IMR-90 (cell line): ENCODE data around the gene FOXB1. TPM values are rescaled to one million over a fixed set of nuclear protein-coding genes. Genes with fewer than 3 reads are reported as not detected.

ENCODE experiments used
- ATAC-seq: fragments of 200-7000 bp; cut with Tn5 transposase; 2 replicates; pipeline ENCODE4 v1.9.1; 2020; ENCODE audit warnings: low read depth, mild to moderate bottlenecking, moderate library complexity
- BruUV-seq: library from RNA; stranded (reverse); fragments of 400-500 nt; replicated peaks from 2 replicates; lab custom pipeline; 2021; lab: Mats Ljungman, UMichigan
- CTCF ChIA-PET: fragments of 300-600 bp; formaldehyde crosslinking; extraction: SDS; loops from one replicate; lab custom pipeline; 2021; ENCODE audit warnings: antibody characterized with exemption; lab: Yijun Ruan, JAX
- POLR2A ChIA-PET: fragments of 300-600 bp; sonication (Branson Sonifier 250); formaldehyde crosslinking; loops from one replicate; lab custom pipeline; 2022; ENCODE audit warnings: antibody characterized with exemption; ENCODE audit not compliant: unreplicated experiment; lab: Charles Lee
- DNase-seq: peaks from one replicate; pipeline ENCODE4 v3.0.0; 2013
- H2AFZ ChIP-seq: replicated peaks from 2 replicates; pipeline ENCODE3; 2013; ENCODE audit warnings: low read length, mild to moderate bottlenecking; ENCODE audit not compliant: poor library complexity
- H2AK5ac ChIP-seq: 2 replicates; pipeline ENCODE4 v1.6.1; 2013; ENCODE audit warnings: low read depth, low read length, inconsistent platforms
- H2AK9ac ChIP-seq: replicated peaks from 2 replicates; pipeline ENCODE3; 2013; ENCODE audit warnings: mild to moderate bottlenecking, low read depth, low read length, moderate library complexity; ENCODE audit not compliant: poor library complexity
- H2BK120ac ChIP-seq: 2 replicates; pipeline ENCODE4 v1.6.1; 2013; ENCODE audit warnings: low read depth, low read length, inconsistent platforms
- H2BK15ac ChIP-seq: 3 replicates; pipeline ENCODE4 v1.6.1; 2013; ENCODE audit warnings: low read depth, low read length, inconsistent platforms
- H2BK20ac ChIP-seq: 2 replicates; pipeline ENCODE4 v1.6.1; 2013; ENCODE audit warnings: low read depth, mild to moderate bottlenecking, inconsistent platforms, low read length, moderate library complexity
- H2BK5ac ChIP-seq: 2 replicates; pipeline ENCODE4 v1.6.1; 2013; ENCODE audit warnings: mild to moderate bottlenecking, low read depth, low read length, inconsistent platforms; ENCODE audit not compliant: poor library complexity, severe bottlenecking
- H3K14ac ChIP-seq: replicated peaks from 2 replicates; pipeline ENCODE4 v1.6.1; 2013; ENCODE audit warnings: low read depth, low read length, inconsistent platforms
- H3K18ac ChIP-seq: 2 replicates; pipeline ENCODE4 v1.6.1; 2013; ENCODE audit warnings: low read depth, low read length, control low read depth
- H3K23ac ChIP-seq: 2 replicates; pipeline ENCODE4 v1.6.1; 2013; ENCODE audit warnings: low read depth, low read length, inconsistent platforms
- H3K27ac ChIP-seq: 2 replicates; pipeline ENCODE4 v1.5.1; 2013; ENCODE audit warnings: mild to moderate bottlenecking, control low read depth, low read length; ENCODE audit not compliant: insufficient read depth
- H3K27me3 ChIP-seq: 2 replicates; pipeline ENCODE4 v1.6.1; 2013; ENCODE audit warnings: low read length; ENCODE audit not compliant: control insufficient read depth, insufficient read depth
- H3K36me3 ChIP-seq: 2 replicates; pipeline ENCODE4 v1.6.1; 2013; ENCODE audit warnings: low read length, mixed read lengths; ENCODE audit not compliant: control insufficient read depth, insufficient read depth
- H3K4ac ChIP-seq: 2 replicates; pipeline ENCODE4 v1.6.1; 2013; ENCODE audit warnings: low read depth, low read length, inconsistent platforms
- H3K4me1 ChIP-seq: 2 replicates; pipeline ENCODE4 v1.6.1; 2013; ENCODE audit warnings: low read length, mixed read lengths; ENCODE audit not compliant: control insufficient read depth, insufficient read depth
- H3K4me2 ChIP-seq: 2 replicates; pipeline ENCODE4 v1.6.1; 2013; ENCODE audit warnings: low read depth, mild to moderate bottlenecking, control low read depth, low read length, moderate library complexity
- H3K4me3 ChIP-seq: 2 replicates; pipeline ENCODE4 v1.5.1; 2013; ENCODE audit warnings: low read depth, mild to moderate bottlenecking, control low read depth, low read length, moderate library complexity; ENCODE audit not compliant: insufficient read depth
- H3K56ac ChIP-seq: 2 replicates; pipeline ENCODE4 v1.6.1; 2013; ENCODE audit warnings: low read length, inconsistent platforms; ENCODE audit not compliant: insufficient read depth; ENCODE audit errors: extremely low read depth
- H3K79me1 ChIP-seq, 2 experiments: 2 replicates each; pipeline ENCODE4 v1.6.1; 2013; ENCODE audit warnings: low read length in 2 of 2, inconsistent platforms in 1 of 2, low read depth in 1 of 2
- H3K9ac ChIP-seq: 2 replicates; pipeline ENCODE4 v1.6.1; 2013; ENCODE audit warnings: low read depth, low read length, control low read depth
- H3K9me1 ChIP-seq: 2 replicates; pipeline ENCODE4 v1.6.1; 2013; ENCODE audit warnings: low read length, inconsistent platforms; ENCODE audit not compliant: insufficient read depth
- H3K9me3 ChIP-seq: 2 replicates; pipeline ENCODE4 v1.6.1; 2013; ENCODE audit warnings: low read length; ENCODE audit not compliant: control insufficient read depth, insufficient read depth
- H4K20me1 ChIP-seq: 2 replicates; pipeline ENCODE4 v1.6.1; 2013; ENCODE audit warnings: low read length, inconsistent platforms; ENCODE audit not compliant: insufficient read depth
- H4K5ac ChIP-seq: 2 replicates; pipeline ENCODE4 v1.6.1; 2013; ENCODE audit warnings: mild to moderate bottlenecking, low read depth, low read length, control low read depth
- H4K8ac ChIP-seq, 2 experiments: 2 replicates each; pipeline ENCODE4 v1.6.1; 2013; ENCODE audit warnings: low read depth in 2 of 2, low read length in 2 of 2, control low read depth in 1 of 2, inconsistent platforms in 1 of 2
- H4K91ac ChIP-seq: 2 replicates; pipeline ENCODE4 v1.6.1; 2013; ENCODE audit warnings: low read depth, low read length, inconsistent platforms; ENCODE audit not compliant: insufficient read depth
- MAFK ChIP-seq: IDR thresholded peaks from 2 replicates; pipeline ENCODE4 v1.6.1; 2012; ENCODE audit warnings: low read depth, low read length, improper control_type of control experiment
- MXI1 ChIP-seq: IDR thresholded peaks from 2 replicates; pipeline ENCODE4 v1.6.1; 2012; ENCODE audit warnings: low read depth, mild to moderate bottlenecking, low read length, moderate library complexity, borderline replicate concordance
- NFE2L2 ChIP-seq: fragments of 150-350 bp; IDR thresholded peaks from 2 replicates; pipeline ENCODE4 v1.6.1; 2016; ENCODE audit warnings: low read depth, mild to moderate bottlenecking, low read length
- RAD21 ChIP-seq: IDR thresholded peaks from 2 replicates; pipeline ENCODE4 v1.6.1; 2012; ENCODE audit warnings: low read length, improper control_type of control experiment
- RCOR1 ChIP-seq: IDR thresholded peaks from 2 replicates; pipeline ENCODE4 v1.6.1; 2012; ENCODE audit warnings: mild to moderate bottlenecking, low read length, improper control_type of control experiment; ENCODE audit not compliant: insufficient replicate concordance
- WGBS, 2 experiments: methylation state at CpG; one replicate each; pipeline versions ENCODE4 v1.1.5 to v1.1.7; 2013; ENCODE audit warnings: missing lambda C conversion rate in 2 of 2; ENCODE audit not compliant: insufficient read length in 1 of 2; ENCODE audit errors: extremely low coverage in 2 of 2; 5-methylcytosine and 5-hydroxymethylcytosine counted together
- dilution Hi-C: fragments of 300-500 bp; cut with HindIII; formaldehyde crosslinking; loops from one replicate; pipeline ENCODE4 v1.14.3; 2018; ENCODE audit warnings: low sequenced_read_pairs; ENCODE audit not compliant: unreplicated experiment
- in situ Hi-C: fragments of 300-500 bp; cut with MboI; formaldehyde crosslinking; loops from 3 replicates; pipeline ENCODE4 v1.14.3; 2019; ENCODE audit warnings: low sequenced_read_pairs, inconsistent platforms, mixed read lengths
- intact Hi-C: fragments of 100-400 bp; cut with micrococcal nuclease; formaldehyde crosslinking; loops from 2 replicates; pipeline ENCODE4 v1.10.0; 2022
- polyA plus RNA-seq, 3 experiments: library from polyadenylated mRNA; depleted of rRNA; stranded (reverse); fragments of >200 nt; gene quantifications; 2 replicates each; pipeline ENCODE4 v1.2.3, GENCODE V29; 2012; ENCODE audit warnings: low replicate concordance in 1 of 3
- total RNA-seq: library from RNA; depleted of rRNA; stranded (reverse); fragments of >200 nt; gene quantifications from 2 replicates; pipeline ENCODE4 v1.2.3, GENCODE V29; 2012
- TF ChIP-seq, protein P1 (sequence below): fragments of 150-350 bp; IDR thresholded peaks from 2 replicates; pipeline ENCODE4 v1.6.1; 2016; ENCODE audit warnings: low read depth, mild to moderate bottlenecking, low read length, moderate library complexity, borderline replicate concordance
- TF ChIP-seq, protein P2 (sequence below): conservative IDR thresholded peaks from 2 replicates; pipeline ENCODE4 v1.5.1; 2012; ENCODE audit warnings: mild to moderate bottlenecking, low read depth, low read length, improper control_type of control experiment

Gene FOXB1
- total and polyA plus RNA-seq, 2 of the 4 experiments (the other 2 are of a cell fraction): not detected

DNA sequence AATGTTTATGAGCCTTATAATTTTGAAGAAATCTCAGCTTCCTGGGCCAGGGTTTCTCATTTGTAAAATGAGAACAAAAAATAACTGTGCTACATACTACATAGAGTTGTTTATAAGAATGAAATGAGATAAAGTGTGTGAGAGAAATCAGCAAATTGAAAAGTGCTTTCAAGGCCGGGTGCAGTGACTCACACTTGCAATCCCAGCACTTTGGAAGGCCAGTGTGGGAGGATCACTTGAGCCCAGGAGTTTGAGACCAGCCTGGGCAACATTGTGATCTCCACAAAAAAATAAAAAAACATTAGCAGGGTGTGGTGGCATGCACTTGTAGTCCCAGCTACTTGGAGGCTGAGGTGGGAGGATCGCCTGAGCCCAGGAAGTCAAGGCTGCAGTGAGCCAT, 22.4 kb downstream of the FOXB1 start:
- no peak overlapping the region for H3K27ac ChIP-seq
- no peaks in the 10 kb centered on the region for H4K20me1 ChIP-seq
- H2AK9ac ChIP-seq: no peak overlapping the region
- H3K14ac ChIP-seq: no peak overlapping the region
- no peak overlapping the region for H3K4me3 ChIP-seq
- no peaks in the 10 kb centered on the region for H3K9me3 ChIP-seq
- no peak overlapping the region for H4K91ac ChIP-seq
- no peak overlapping the region for H4K8ac ChIP-seq
- no peak overlapping the region for H3K4me2 ChIP-seq
- no peak overlapping the region for H3K4ac ChIP-seq
- intact Hi-C loops (no loop called here), dilution Hi-C loops (no loop called here), in situ Hi-C loops (no loop called here)
- H3K9me1 ChIP-seq: no peaks in the 10 kb centered on the region
- H3K27me3 ChIP-seq: peaks cover 3% of the 10 kb centered on the region
- no TSS peak for BruUV-seq
- H2AK5ac ChIP-seq: no peak overlapping the region
- H3K79me1 ChIP-seq: no peaks in the 10 kb centered on the region
- no peak overlapping the region for H2BK5ac ChIP-seq
- WGBS, 2 experiments: no CpG with 5 or more reads among the region's 2 CpGs
- H3K36me3 ChIP-seq: no peaks in the 10 kb centered on the region
- DNase-seq (no peak), ATAC-seq (no peak)
- no peak overlapping the region for H3K18ac ChIP-seq
- no peak overlapping the region for H2AFZ ChIP-seq
- no peak overlapping the region for H2BK120ac ChIP-seq
- POLR2A ChIA-PET: no interaction called here
- H2BK15ac ChIP-seq: no peak overlapping the region
- no peak for TF ChIP-seq MXI1
- TF ChIP-seq, protein P1, sequence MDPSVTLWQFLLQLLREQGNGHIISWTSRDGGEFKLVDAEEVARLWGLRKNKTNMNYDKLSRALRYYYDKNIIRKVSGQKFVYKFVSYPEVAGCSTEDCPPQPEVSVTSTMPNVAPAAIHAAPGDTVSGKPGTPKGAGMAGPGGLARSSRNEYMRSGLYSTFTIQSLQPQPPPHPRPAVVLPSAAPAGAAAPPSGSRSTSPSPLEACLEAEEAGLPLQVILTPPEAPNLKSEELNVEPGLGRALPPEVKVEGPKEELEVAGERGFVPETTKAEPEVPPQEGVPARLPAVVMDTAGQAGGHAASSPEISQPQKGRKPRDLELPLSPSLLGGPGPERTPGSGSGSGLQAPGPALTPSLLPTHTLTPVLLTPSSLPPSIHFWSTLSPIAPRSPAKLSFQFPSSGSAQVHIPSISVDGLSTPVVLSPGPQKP: no peak
- TF ChIP-seq RAD21: no peak
- TF ChIP-seq MAFK: no peak
- no peak for TF ChIP-seq NFE2L2
- no peak for TF ChIP-seq RCOR1
- TF ChIP-seq, protein P2, sequence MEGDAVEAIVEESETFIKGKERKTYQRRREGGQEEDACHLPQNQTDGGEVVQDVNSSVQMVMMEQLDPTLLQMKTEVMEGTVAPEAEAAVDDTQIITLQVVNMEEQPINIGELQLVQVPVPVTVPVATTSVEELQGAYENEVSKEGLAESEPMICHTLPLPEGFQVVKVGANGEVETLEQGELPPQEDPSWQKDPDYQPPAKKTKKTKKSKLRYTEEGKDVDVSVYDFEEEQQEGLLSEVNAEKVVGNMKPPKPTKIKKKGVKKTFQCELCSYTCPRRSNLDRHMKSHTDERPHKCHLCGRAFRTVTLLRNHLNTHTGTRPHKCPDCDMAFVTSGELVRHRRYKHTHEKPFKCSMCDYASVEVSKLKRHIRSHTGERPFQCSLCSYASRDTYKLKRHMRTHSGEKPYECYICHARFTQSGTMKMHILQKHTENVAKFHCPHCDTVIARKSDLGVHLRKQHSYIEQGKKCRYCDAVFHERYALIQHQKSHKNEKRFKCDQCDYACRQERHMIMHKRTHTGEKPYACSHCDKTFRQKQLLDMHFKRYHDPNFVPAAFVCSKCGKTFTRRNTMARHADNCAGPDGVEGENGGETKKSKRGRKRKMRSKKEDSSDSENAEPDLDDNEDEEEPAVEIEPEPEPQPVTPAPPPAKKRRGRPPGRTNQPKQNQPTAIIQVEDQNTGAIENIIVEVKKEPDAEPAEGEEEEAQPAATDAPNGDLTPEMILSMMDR: no peak
- H3K9ac ChIP-seq: no peak overlapping the region
- no peak overlapping the region for H3K23ac ChIP-seq
- H4K5ac ChIP-seq: no peak overlapping the region
- CTCF ChIA-PET: no interaction called here
- H3K4me1 ChIP-seq: no peaks in the 10 kb centered on the region
- no peak overlapping the region for H3K56ac ChIP-seq
- no peak overlapping the region for H2BK20ac ChIP-seq
